IMR-90 (cell line): Measurements from ENCODE around the gene RASGRF1. TPM values are rescaled to one million over a fixed set of nuclear protein-coding genes. Genes with fewer than 3 reads are reported as not detected.

Experiments used
- ATAC-seq: fragments of 200-7000 bp; cut with Tn5 transposase; 2 replicates; pipeline ENCODE4 v1.9.1; 2020; ENCODE audit warnings: low read depth, mild to moderate bottlenecking, moderate library complexity
- BruUV-seq: library from RNA; stranded (reverse); fragments of 400-500 nt; replicated peaks from 2 replicates; lab custom pipeline; 2021; lab: Mats Ljungman, UMichigan
- CTCF ChIA-PET: fragments of 300-600 bp; formaldehyde crosslinking; extraction: SDS; loops from one replicate; lab custom pipeline; 2021; ENCODE audit warnings: antibody characterized with exemption; lab: Yijun Ruan, JAX
- POLR2A ChIA-PET: fragments of 300-600 bp; sonication (Branson Sonifier 250); formaldehyde crosslinking; loops from one replicate; lab custom pipeline; 2022; ENCODE audit warnings: antibody characterized with exemption; ENCODE audit not compliant: unreplicated experiment; lab: Charles Lee
- DNase-seq: peaks from one replicate; pipeline ENCODE4 v3.0.0; 2013
- H2AFZ ChIP-seq: replicated peaks from 2 replicates; pipeline ENCODE3; 2013; ENCODE audit warnings: low read length, mild to moderate bottlenecking; ENCODE audit not compliant: poor library complexity
- H2AK5ac ChIP-seq: 2 replicates; pipeline ENCODE4 v1.6.1; 2013; ENCODE audit warnings: low read depth, low read length, inconsistent platforms
- H2AK9ac ChIP-seq: replicated peaks from 2 replicates; pipeline ENCODE3; 2013; ENCODE audit warnings: mild to moderate bottlenecking, low read depth, low read length, moderate library complexity; ENCODE audit not compliant: poor library complexity
- H2BK120ac ChIP-seq: 2 replicates; pipeline ENCODE4 v1.6.1; 2013; ENCODE audit warnings: low read depth, low read length, inconsistent platforms
- H2BK15ac ChIP-seq: 3 replicates; pipeline ENCODE4 v1.6.1; 2013; ENCODE audit warnings: low read depth, low read length, inconsistent platforms
- H2BK20ac ChIP-seq: 2 replicates; pipeline ENCODE4 v1.6.1; 2013; ENCODE audit warnings: low read depth, mild to moderate bottlenecking, inconsistent platforms, low read length, moderate library complexity
- H2BK5ac ChIP-seq: 2 replicates; pipeline ENCODE4 v1.6.1; 2013; ENCODE audit warnings: mild to moderate bottlenecking, low read depth, low read length, inconsistent platforms; ENCODE audit not compliant: poor library complexity, severe bottlenecking
- H3K14ac ChIP-seq: replicated peaks from 2 replicates; pipeline ENCODE4 v1.6.1; 2013; ENCODE audit warnings: low read depth, low read length, inconsistent platforms
- H3K18ac ChIP-seq: 2 replicates; pipeline ENCODE4 v1.6.1; 2013; ENCODE audit warnings: low read depth, low read length, control low read depth
- H3K23ac ChIP-seq: 2 replicates; pipeline ENCODE4 v1.6.1; 2013; ENCODE audit warnings: low read depth, low read length, inconsistent platforms
- H3K27ac ChIP-seq: 2 replicates; pipeline ENCODE4 v1.5.1; 2013; ENCODE audit warnings: mild to moderate bottlenecking, control low read depth, low read length; ENCODE audit not compliant: insufficient read depth
- H3K27me3 ChIP-seq: 2 replicates; pipeline ENCODE4 v1.6.1; 2013; ENCODE audit warnings: low read length; ENCODE audit not compliant: control insufficient read depth, insufficient read depth
- H3K36me3 ChIP-seq: 2 replicates; pipeline ENCODE4 v1.6.1; 2013; ENCODE audit warnings: low read length, mixed read lengths; ENCODE audit not compliant: control insufficient read depth, insufficient read depth
- H3K4ac ChIP-seq: 2 replicates; pipeline ENCODE4 v1.6.1; 2013; ENCODE audit warnings: low read depth, low read length, inconsistent platforms
- H3K4me1 ChIP-seq: 2 replicates; pipeline ENCODE4 v1.6.1; 2013; ENCODE audit warnings: low read length, mixed read lengths; ENCODE audit not compliant: control insufficient read depth, insufficient read depth
- H3K4me2 ChIP-seq: 2 replicates; pipeline ENCODE4 v1.6.1; 2013; ENCODE audit warnings: low read depth, mild to moderate bottlenecking, control low read depth, low read length, moderate library complexity
- H3K4me3 ChIP-seq: 2 replicates; pipeline ENCODE4 v1.5.1; 2013; ENCODE audit warnings: low read depth, mild to moderate bottlenecking, control low read depth, low read length, moderate library complexity; ENCODE audit not compliant: insufficient read depth
- H3K56ac ChIP-seq: 2 replicates; pipeline ENCODE4 v1.6.1; 2013; ENCODE audit warnings: low read length, inconsistent platforms; ENCODE audit not compliant: insufficient read depth; ENCODE audit errors: extremely low read depth
- H3K79me1 ChIP-seq, 2 experiments: 2 replicates each; pipeline ENCODE4 v1.6.1; 2013; ENCODE audit warnings: low read length in 2 of 2, inconsistent platforms in 1 of 2, low read depth in 1 of 2
- H3K9ac ChIP-seq: 2 replicates; pipeline ENCODE4 v1.6.1; 2013; ENCODE audit warnings: low read depth, low read length, control low read depth
- H3K9me1 ChIP-seq: 2 replicates; pipeline ENCODE4 v1.6.1; 2013; ENCODE audit warnings: low read length, inconsistent platforms; ENCODE audit not compliant: insufficient read depth
- H3K9me3 ChIP-seq: 2 replicates; pipeline ENCODE4 v1.6.1; 2013; ENCODE audit warnings: low read length; ENCODE audit not compliant: control insufficient read depth, insufficient read depth
- H4K20me1 ChIP-seq: 2 replicates; pipeline ENCODE4 v1.6.1; 2013; ENCODE audit warnings: low read length, inconsistent platforms; ENCODE audit not compliant: insufficient read depth
- H4K5ac ChIP-seq: 2 replicates; pipeline ENCODE4 v1.6.1; 2013; ENCODE audit warnings: mild to moderate bottlenecking, low read depth, low read length, control low read depth
- H4K8ac ChIP-seq, 2 experiments: 2 replicates each; pipeline ENCODE4 v1.6.1; 2013; ENCODE audit warnings: low read depth in 2 of 2, low read length in 2 of 2, control low read depth in 1 of 2, inconsistent platforms in 1 of 2
- H4K91ac ChIP-seq: 2 replicates; pipeline ENCODE4 v1.6.1; 2013; ENCODE audit warnings: low read depth, low read length, inconsistent platforms; ENCODE audit not compliant: insufficient read depth
- CEBPB ChIP-seq: IDR thresholded peaks from 2 replicates; pipeline ENCODE4 v1.6.1; 2012; ENCODE audit warnings: low read depth, low read length, improper control_type of control experiment
- WGBS, 2 experiments: methylation state at CpG; one replicate each; pipeline versions ENCODE4 v1.1.5 to v1.1.7; 2013; ENCODE audit warnings: missing lambda C conversion rate in 2 of 2; ENCODE audit not compliant: insufficient read length in 1 of 2; ENCODE audit errors: extremely low coverage in 2 of 2; 5-methylcytosine and 5-hydroxymethylcytosine counted together
- dilution Hi-C: fragments of 300-500 bp; cut with HindIII; formaldehyde crosslinking; loops from one replicate; pipeline ENCODE4 v1.14.3; 2018; ENCODE audit warnings: low sequenced_read_pairs; ENCODE audit not compliant: unreplicated experiment
- in situ Hi-C: fragments of 300-500 bp; cut with MboI; formaldehyde crosslinking; loops from 3 replicates; pipeline ENCODE4 v1.14.3; 2019; ENCODE audit warnings: low sequenced_read_pairs, inconsistent platforms, mixed read lengths
- intact Hi-C: fragments of 100-400 bp; cut with micrococcal nuclease; formaldehyde crosslinking; loops from 2 replicates; pipeline ENCODE4 v1.10.0; 2022
- polyA plus RNA-seq, 3 experiments: library from polyadenylated mRNA; depleted of rRNA; stranded (reverse); fragments of >200 nt; gene quantifications; 2 replicates each; pipeline ENCODE4 v1.2.3, GENCODE V29; 2012; ENCODE audit warnings: low replicate concordance in 1 of 3
- total RNA-seq: library from RNA; depleted of rRNA; stranded (reverse); fragments of >200 nt; gene quantifications from 2 replicates; pipeline ENCODE4 v1.2.3, GENCODE V29; 2012

RASGRF1 gene
- total and polyA plus RNA-seq, 2 of the 4 experiments (the other 2 are of a cell fraction), result under 0.01 to 0.15 TPM

- Histone ChIP-seq H3K14ac (no peak overlapping the region), H3K79me1 (no peaks in the 10 kb centered on the region), H3K36me3 (no peaks in the 10 kb centered on the region), H4K8ac (no peak overlapping the region), H3K4ac (no peak overlapping the region), H4K91ac (no peak overlapping the region), H3K23ac (no peak overlapping the region), H2AK5ac (no peak overlapping the region), H3K27ac (no peak overlapping the region), H3K18ac (no peak overlapping the region), H4K5ac (no peak overlapping the region), H2AK9ac (no peak overlapping the region), H2BK5ac (no peak overlapping the region), H3K4me1 (no peaks in the 10 kb centered on the region), H2BK15ac (no peak overlapping the region), H2BK20ac (no peak overlapping the region), H3K4me2 (no peak overlapping the region), H2AFZ (no peak overlapping the region), H3K9me3 (no peaks in the 10 kb centered on the region), H3K56ac (no peak overlapping the region), H2BK120ac (no peak overlapping the region), H3K9me1 (no peaks in the 10 kb centered on the region), H3K4me3 (no peak overlapping the region), H3K27me3 (peaks cover 3% of the 10 kb centered on the region; the same call in 1 of the 2 replicates), H4K20me1 (no peaks in the 10 kb centered on the region), H3K9ac (no peak overlapping the region)
- dilution Hi-C loops, result no loop called here
- no CpG with 5 or more reads among the region's 12 CpGs for WGBS, 2 experiments
- ATAC-seq (no peak), DNase-seq (peak; percentile 7)
- in situ Hi-C loops, result no loop called here
- TF ChIP-seq CEBPB, result no peak
- no TSS peak for BruUV-seq
- intact Hi-C loops, result no loop called here
- ChIA-PET POLR2A (no interaction called here), CTCF (no interaction called here)
Observed at GRCh38 chr15:79101866-79102581, 11.4 kb upstream of the RASGRF1 start.
